GM18858 (cell line): ENCODE data around the gene ACIN1.

ENCODE experiments used
- ATAC-seq: cut with Tn5 transposase; IDR thresholded peaks from one replicate; pipeline ENCODE4 v1.9.1; 2021; ENCODE audit not compliant: unreplicated experiment

ACIN1 gene, protein sequence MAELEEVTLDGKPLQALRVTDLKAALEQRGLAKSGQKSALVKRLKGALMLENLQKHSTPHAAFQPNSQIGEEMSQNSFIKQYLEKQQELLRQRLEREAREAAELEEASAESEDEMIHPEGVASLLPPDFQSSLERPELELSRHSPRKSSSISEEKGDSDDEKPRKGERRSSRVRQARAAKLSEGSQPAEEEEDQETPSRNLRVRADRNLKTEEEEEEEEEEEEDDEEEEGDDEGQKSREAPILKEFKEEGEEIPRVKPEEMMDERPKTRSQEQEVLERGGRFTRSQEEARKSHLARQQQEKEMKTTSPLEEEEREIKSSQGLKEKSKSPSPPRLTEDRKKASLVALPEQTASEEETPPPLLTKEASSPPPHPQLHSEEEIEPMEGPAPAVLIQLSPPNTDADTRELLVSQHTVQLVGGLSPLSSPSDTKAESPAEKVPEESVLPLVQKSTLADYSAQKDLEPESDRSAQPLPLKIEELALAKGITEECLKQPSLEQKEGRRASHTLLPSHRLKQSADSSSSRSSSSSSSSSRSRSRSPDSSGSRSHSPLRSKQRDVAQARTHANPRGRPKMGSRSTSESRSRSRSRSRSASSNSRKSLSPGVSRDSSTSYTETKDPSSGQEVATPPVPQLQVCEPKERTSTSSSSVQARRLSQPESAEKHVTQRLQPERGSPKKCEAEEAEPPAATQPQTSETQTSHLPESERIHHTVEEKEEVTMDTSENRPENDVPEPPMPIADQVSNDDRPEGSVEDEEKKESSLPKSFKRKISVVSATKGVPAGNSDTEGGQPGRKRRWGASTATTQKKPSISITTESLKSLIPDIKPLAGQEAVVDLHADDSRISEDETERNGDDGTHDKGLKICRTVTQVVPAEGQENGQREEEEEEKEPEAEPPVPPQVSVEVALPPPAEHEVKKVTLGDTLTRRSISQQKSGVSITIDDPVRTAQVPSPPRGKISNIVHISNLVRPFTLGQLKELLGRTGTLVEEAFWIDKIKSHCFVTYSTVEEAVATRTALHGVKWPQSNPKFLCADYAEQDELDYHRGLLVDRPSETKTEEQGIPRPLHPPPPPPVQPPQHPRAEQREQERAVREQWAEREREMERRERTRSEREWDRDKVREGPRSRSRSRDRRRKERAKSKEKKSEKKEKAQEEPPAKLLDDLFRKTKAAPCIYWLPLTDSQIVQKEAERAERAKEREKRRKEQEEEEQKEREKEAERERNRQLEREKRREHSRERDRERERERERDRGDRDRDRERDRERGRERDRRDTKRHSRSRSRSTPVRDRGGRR

GRCh38 chr14:23094666-23095195 lies at the start of gene ACIN1:
ACIN1 (minus strand) TSS chr14:23095136; CDS start chr14:23095112, 24 bp downstream.
- peak; percentile 12 for ATAC-seq

DNA sequence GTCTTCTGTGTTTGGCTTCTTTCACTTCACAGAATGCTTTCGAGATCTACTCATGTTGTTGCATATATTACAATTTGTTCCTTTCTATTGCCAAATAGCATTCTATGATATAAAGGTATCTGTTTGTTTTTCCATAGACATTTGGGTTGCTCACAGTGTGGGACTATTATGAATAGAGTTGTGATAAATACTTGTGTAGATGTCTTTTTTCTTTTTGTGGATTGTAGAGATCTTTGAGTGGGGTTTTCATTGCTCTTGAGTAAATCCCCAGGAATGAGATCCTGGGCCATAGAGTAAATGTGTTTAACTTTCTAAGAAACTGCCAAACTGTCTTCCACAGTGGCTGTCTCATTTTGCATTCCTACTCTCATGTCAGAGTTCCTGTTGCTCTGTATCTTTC lies 49.0 kb upstream of the ACIN1 start:
- ATAC-seq, result no peak

GRCh38 chr14:23142826-23143225 lies 47.9 kb upstream of the ACIN1 start:
- no peak for ATAC-seq

DNA sequence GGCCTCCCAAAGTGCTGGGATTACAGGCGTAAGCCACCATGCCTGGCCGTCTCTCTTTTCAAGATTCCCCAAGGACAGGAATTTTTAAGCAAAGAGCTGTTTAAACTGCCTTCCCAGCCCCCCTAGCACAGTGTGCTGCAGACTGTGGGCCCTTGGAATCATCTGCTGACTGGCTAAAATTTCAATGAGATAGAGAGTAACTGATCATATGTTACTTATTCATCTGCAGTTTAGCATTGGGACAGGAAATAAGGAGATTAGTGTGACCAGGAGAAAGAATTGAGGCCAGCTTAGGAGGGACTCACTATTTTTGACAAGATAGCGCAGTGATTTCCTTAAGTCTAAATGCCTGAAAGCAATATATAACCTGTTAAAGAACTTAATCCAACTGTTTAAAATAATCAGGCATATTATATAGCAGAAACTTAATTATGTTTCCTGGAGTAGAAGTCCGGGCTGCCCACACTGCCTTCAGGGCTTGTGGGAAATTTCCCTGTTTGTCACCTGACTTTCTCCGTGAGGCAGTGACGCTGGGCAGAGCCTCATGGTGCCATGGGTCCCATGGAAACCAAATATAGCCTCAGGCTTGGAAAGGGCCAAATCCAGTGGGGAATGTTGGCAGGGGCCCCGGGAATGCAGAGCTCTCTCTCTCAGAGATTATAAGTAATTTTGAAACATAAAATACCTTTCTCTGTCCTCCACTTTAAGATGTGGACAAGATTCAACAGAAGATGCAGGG lies 46.9 kb upstream of the ACIN1 start:
- no peak for ATAC-seq

- ATAC-seq, result no peak
These were observed 45.4 kb upstream of the ACIN1 start for GRCh38 chr14:23140371-23140770.

DNA sequence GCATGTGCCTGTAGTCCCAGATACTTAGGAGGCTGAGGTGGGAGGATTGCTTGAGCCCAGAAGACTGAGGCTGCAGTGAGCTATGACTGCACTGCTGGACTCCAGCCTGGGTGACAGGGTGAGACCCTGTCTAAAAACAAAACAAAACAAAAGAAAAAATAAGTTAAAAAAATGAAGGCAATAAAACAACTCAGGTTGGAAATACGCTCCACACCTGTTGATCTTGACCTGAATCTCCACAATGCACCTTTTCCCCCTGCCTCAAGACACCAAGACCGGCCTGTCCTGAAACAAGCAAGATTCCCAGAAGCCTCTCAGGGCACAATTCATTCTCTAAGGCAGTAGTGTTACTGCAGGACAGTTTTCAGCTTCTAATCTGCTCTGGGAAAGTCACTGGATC lies 44.9 kb upstream of the ACIN1 start:
- no peak for ATAC-seq

DNA sequence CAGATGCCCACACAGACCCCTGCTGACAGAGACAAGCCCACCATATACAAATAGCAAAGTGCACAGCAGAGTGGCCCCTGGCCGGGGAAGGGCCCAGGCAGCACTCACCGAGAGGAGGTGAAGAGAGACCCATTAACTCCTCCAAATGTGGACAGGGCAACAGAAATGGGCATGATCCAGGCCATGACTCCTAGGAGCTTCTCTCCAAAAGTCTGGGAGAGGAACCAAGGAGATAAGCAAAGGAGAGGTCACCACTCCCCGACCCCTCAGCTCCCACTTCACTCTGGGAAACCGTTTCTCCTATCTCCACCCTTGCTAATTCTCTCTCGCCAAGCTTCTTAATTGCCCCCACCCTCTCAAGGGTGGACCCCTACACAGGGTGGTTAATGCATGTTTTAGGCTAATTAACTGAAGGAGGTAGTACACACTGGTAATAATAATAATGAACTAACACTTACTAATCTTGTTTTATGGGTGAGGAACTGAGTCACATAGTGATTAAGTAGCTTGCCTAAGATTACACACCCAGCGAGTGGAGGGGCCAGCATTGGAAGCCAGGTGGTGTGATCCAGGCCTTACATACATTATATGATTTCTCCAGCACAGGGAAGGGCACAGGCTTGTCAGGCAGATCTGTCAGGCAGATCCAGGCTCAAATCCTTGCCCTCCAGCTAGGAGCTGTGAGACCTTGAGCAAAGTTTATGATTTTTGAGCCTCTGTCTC lies 43.0 kb upstream of the ACIN1 start:
- no peak for ATAC-seq

GRCh38 chr14:23137192-23137812 lies 42.4 kb upstream of the ACIN1 start:
- ATAC-seq, result no peak

DNA sequence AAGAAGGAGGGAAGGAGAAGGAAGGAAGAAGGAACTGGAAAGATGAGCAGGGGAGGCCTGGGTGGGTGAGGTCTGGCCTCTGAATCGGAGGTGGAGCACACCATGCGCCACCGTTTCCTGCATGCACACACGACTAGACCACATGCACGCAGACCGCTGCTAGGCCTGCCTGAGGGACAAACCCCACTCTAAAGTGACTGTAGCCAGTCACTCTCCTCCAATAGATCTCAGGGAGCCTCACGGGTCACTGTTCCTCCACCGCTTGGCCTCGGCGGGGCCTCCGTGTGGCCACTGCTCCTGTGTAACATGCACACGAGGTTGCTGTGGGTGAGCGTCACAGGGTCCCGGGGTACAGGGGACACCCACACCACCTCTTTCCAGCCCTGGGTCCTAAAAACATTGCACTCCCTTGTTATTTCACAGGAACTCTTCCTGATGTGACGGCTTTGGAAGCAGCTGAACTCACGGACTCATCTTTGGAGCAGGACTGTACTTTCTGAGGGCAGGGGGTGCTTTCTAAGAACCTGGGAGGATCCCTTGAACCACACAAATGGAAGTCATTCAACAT lies 41.7 kb upstream of the ACIN1 start:
- ATAC-seq, result no peak

- ATAC-seq, result no peak
These were observed 38.0 kb upstream of the ACIN1 start for GRCh38 chr14:23132970-23133369.

- ATAC-seq, result no peak
These were observed 36.5 kb upstream of the ACIN1 start for GRCh38 chr14:23131482-23131881.

GRCh38 chr14:23130871-23131270 lies 35.9 kb upstream of the ACIN1 start:
- no peak for ATAC-seq

DNA sequence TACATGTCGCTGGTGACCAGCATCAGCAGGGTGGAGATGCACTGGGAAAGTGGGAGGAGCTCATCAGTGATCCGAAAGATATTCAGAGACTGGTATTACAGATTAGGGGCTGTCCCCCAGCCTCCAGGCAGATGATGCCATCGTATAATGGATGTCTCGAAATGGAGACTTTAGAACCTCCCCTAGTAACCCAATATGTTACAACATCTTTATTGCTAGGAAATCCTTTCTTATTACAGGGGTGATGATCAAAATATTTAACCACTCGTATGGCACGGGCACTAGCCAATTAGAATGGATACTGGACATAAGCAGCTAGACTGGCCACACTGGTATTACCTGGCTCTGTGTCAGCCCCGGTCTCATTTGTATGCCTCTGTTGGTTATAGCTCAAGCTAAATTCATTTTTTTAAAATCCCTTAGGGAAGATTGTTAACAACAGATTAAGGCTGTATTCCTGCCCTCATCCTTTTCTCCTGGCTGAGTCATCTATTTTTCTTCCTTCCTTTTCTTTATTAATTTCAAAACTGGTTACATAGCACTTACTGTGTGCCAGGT lies 34.9 kb upstream of the ACIN1 start:
- ATAC-seq, result no peak

DNA sequence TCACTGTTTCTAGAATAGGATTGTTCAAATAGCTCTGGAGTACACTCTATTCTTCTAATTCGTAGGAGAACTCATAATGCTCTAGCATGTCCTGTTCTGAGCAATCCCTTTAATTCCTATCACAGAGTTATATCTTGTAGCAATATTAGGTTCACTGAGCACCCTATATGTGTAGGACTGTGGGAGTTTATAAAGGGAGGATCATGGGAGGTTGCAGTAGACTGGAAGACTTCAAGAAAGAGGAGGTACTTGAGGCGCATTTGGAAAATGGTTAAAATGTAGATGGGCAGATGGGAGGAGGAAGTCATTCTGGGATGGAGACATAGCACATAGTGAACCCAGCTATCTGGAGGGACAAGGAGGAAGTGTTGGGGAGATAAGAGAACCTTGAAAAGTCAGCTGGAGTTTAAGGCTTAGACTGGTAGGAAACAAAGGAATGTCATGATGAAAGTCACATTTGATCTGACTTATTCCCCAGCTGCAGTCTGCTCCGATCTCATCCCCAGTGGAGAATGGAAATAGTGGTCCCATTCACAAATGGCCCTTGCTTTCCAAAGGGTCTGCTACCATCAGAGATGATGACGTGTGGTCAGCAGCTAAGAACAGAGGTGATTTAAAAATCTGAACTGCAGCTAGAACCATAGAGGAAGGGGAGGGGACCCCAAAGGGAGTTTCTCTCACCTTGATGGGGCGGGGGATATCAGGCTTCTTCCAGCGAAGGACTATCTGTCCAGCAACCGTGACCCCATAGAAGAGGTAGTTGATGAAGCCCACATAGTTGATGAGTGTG lies 34.2 kb upstream of the ACIN1 start:
- ATAC-seq, result no peak

DNA sequence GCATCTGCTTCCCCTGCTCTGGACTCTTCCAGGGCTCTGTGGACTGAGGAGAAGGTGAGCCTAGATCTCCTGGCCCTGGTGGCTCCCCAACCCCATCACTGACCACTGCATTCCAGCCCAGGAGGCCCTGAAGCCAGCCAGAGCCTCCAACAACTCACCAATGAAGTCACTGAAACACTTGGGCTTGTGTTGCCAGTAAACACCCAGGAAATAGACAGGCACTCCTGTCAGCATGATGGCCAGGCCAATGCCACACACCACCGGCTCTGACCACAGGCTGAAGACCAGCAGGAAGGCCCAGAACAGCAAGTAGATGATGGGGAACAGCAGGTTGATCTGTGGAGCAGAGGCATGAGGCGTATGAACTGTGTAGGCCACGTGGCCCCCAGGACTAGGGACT lies 32.9 kb upstream of the ACIN1 start:
- no peak for ATAC-seq

GRCh38 chr14:23126548-23127278 lies 31.8 kb upstream of the ACIN1 start:
- no peak for ATAC-seq

DNA sequence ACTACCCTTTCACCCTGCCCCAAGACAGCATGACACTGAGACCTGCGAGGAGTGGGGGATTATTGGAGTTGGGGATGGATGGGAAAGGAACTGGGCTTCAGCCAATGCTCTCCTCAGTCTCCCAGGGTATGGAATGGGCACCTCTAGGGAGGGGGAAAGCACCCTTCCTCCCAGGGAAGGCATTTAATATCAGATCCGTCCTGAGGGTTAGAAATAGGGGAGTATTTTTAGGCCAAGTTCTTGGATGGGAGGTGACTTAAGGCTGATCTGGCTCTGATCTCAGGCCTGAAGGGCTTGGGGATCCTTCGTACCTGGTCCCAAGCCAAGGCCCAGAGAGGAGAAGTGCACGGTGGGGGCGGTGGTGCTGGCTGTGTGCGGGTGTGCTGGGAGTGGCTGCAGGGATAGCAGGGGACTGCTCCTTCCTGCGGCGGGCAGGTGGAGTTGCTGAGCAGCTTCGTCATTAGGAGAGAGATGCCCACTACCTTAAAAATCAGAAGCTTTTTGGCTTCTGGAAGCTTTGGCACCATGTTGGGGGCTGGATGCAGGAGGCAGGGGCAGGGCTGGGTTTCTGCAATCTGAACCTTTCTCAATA lies 31.1 kb upstream of the ACIN1 start:
- ATAC-seq, result no peak
